Liver (tissue), 9 donors: ENCODE data around the gene NKAPL. TPM values are rescaled to one million over a fixed set of nuclear protein-coding genes. Genes with fewer than 3 reads are reported as not detected.

ENCODE experiments used
- DNase-seq: peaks from one replicate; pipeline ENCODE4 v3.0.0-alpha.2; 2017; ENCODE audit warnings: low spot score
- H3K27ac ChIP-seq, 2 donors: one replicate each; pipeline ENCODE4 v1.7.0; 2013; ENCODE audit warnings: inconsistent platforms in 2 of 2, low read length in 2 of 2, control low read depth in 1 of 2, low read depth in 1 of 2, mild to moderate bottlenecking in 1 of 2
- H3K27me3 ChIP-seq, 4 donors: one replicate each; pipeline versions ENCODE4 v1.6.1 to v1.7.0; 2013; ENCODE audit warnings: low read length in 3 of 4, inconsistent platforms in 1 of 4, mild to moderate bottlenecking in 1 of 4, moderate library complexity in 1 of 4; ENCODE audit not compliant: control insufficient read depth in 4 of 4, insufficient read depth in 4 of 4
- H3K36me3 ChIP-seq, 4 donors: one replicate each; pipeline versions ENCODE4 v1.6.1 to v1.7.0; 2013; ENCODE audit warnings: low read length in 3 of 4, mild to moderate bottlenecking in 3 of 4, low read depth in 1 of 4, moderate library complexity in 1 of 4; ENCODE audit not compliant: control insufficient read depth in 4 of 4, insufficient read depth in 3 of 4
- H3K4me1 ChIP-seq, 4 donors: one replicate each; pipeline versions ENCODE4 v1.6.1 to v1.7.0; 2013; ENCODE audit warnings: low read length in 3 of 4, mild to moderate bottlenecking in 3 of 4, moderate library complexity in 1 of 4; ENCODE audit not compliant: control insufficient read depth in 4 of 4, insufficient read depth in 4 of 4
- H3K4me3 ChIP-seq, 3 donors: one replicate each; pipeline versions ENCODE4 v1.6.1 to v1.7.0; 2013; ENCODE audit warnings: low read length in 3 of 3, control low read depth in 1 of 3, low read depth in 1 of 3, mild to moderate bottlenecking in 1 of 3
- H3K9ac ChIP-seq, 2 donors: one replicate each; pipeline ENCODE4 v1.7.0; 2013; ENCODE audit warnings: low read length in 2 of 2, mild to moderate bottlenecking in 2 of 2, moderate library complexity in 2 of 2, control low read depth in 1 of 2, low read depth in 1 of 2
- H3K9me3 ChIP-seq, 4 donors: one replicate each; pipeline versions ENCODE4 v1.6.1 to v1.7.0; 2013; ENCODE audit warnings: low read length in 3 of 4; ENCODE audit not compliant: control insufficient read depth in 4 of 4
- EGR1 ChIP-seq, 2 donors: IDR thresholded peaks; 2 replicates each; pipeline ENCODE4 v1.6.1; 2016 to 2018; ENCODE audit warnings: antibody characterized with exemption in 2 of 2, low read depth in 2 of 2
- FOXA2 ChIP-seq: IDR thresholded peaks from 2 replicates; pipeline ENCODE4 v1.6.1; 2016; ENCODE audit warnings: antibody characterized with exemption
- GABPA ChIP-seq, 2 donors: IDR thresholded peaks in 1 of 2; conservative IDR thresholded peaks in 1 of 2; 2 replicates each; pipeline ENCODE4 v1.6.1; 2016; ENCODE audit warnings: antibody characterized with exemption in 2 of 2, mild to moderate bottlenecking in 1 of 2, moderate library complexity in 1 of 2
- HNF4A ChIP-seq, 2 donors: conservative IDR thresholded peaks; 2 replicates each; pipeline ENCODE4 v1.6.1; 2016; ENCODE audit warnings: antibody characterized with exemption in 2 of 2, mild to moderate bottlenecking in 2 of 2
- HNF4G ChIP-seq: IDR thresholded peaks from 2 replicates; pipeline ENCODE4 v1.6.1; 2016; ENCODE audit warnings: antibody characterized with exemption
- JUND ChIP-seq, 2 donors: IDR thresholded peaks; 2 replicates each; pipeline ENCODE4 v1.6.1; 2016; ENCODE audit warnings: antibody characterized with exemption in 2 of 2
- NR2F2 ChIP-seq: IDR thresholded peaks from 2 replicates; pipeline ENCODE4 v1.6.1; 2016; ENCODE audit warnings: antibody characterized with exemption
- RAD21 ChIP-seq, 2 donors: IDR thresholded peaks; 2 replicates each; pipeline ENCODE4 v1.6.1; 2016; ENCODE audit warnings: antibody characterized with exemption in 2 of 2, mild to moderate bottlenecking in 2 of 2
- REST ChIP-seq: IDR thresholded peaks from 2 replicates; pipeline ENCODE4 v1.6.1; 2016; ENCODE audit warnings: antibody characterized with exemption, mild to moderate bottlenecking
- SP1 ChIP-seq: IDR thresholded peaks from 2 replicates; pipeline ENCODE4 v1.6.1; 2018; ENCODE audit warnings: antibody characterized with exemption, mild to moderate bottlenecking
- YY1 ChIP-seq: IDR thresholded peaks from 2 replicates; pipeline ENCODE4 v1.6.1; 2016; ENCODE audit warnings: antibody characterized with exemption, mild to moderate bottlenecking
- ZBTB33 ChIP-seq: IDR thresholded peaks from 2 replicates; pipeline ENCODE4 v1.6.1; 2016; ENCODE audit warnings: antibody characterized with exemption
- WGBS: extraction: QIAGEN DNeasy Blood & Tissue Kit; methylation state at CpG from one replicate; pipeline ENCODE4 v1.1.7; 2013; 5-methylcytosine and 5-hydroxymethylcytosine counted together
- polyA plus RNA-seq, 2 donors: library from polyadenylated mRNA; stranded (reverse) in 1 of 2; unstranded in 1 of 2; fragments of 200-250 nt in 1 of 2; fragments of >200 nt in 1 of 2; fragmentation: Nextera tagmentation in 1 of 2; extraction: Ambion mirVana in 1 of 2; gene quantifications; one replicate each; pipeline versions ENCODE4 v1.2.1 to v1.2.3, GENCODE V29; 2013 to 2015
- total RNA-seq, 2 donors: library from RNA; depleted of rRNA; stranded (reverse); fragments of >200 nt; gene quantifications; one replicate each; pipeline ENCODE4 v1.2.3, GENCODE V29; 2014
- TF ChIP-seq, protein P1 (sequence below): fragments of 150-350 bp; IDR thresholded peaks from 2 replicates; pipeline ENCODE4 v1.5.1; 2017; ENCODE audit warnings: improper control_type of control experiment, low read depth, low read length; ENCODE audit not compliant: missing input control
- TF ChIP-seq, protein P2 (sequence below): IDR thresholded peaks from 2 replicates; pipeline ENCODE4 v1.6.1; 2016; ENCODE audit warnings: antibody characterized with exemption
- TF ChIP-seq, protein P3 (sequence below): IDR thresholded peaks from 2 replicates; pipeline ENCODE4 v1.6.1; 2016; ENCODE audit warnings: antibody characterized with exemption
- donor health status: healthy.
- donor health status: healthy.
- donor health status: healthy.
- donor health status: healthy.
- donor health status: healthy.

Gene NKAPL
- total and polyA plus RNA-seq, 4 donors: 0.22 to 0.61 (median 0.57) TPM

GRCh38 chr6:28251661-28252008 is 7.5 kb upstream of the NKAPL start:
- H3K4me3 ChIP-seq: peak overlapping the region; percentile 68 to 84 (median 75)
- DNase-seq: peak; percentile 39
- under 1% methylated on average over 25 of the region's 25 CpGs for WGBS
- peaks cover 0 to 23% (median 14%) of the 10 kb centered on the region in 4 donors for H3K4me1 ChIP-seq
- H3K36me3 ChIP-seq: peaks cover 0 to 20% (median 8%) of the 10 kb centered on the region in 4 donors
- H3K27ac ChIP-seq: no peak overlapping the region
- no peaks in the 10 kb centered on the region for H3K27me3 ChIP-seq
- H3K9me3 ChIP-seq: no peaks in the 10 kb centered on the region
- H3K9ac ChIP-seq: peak overlapping the region; percentile 48 to 64
- no peak for TF ChIP-seq EGR1 (IDR thresholded peaks at IDR 0.05; ENCODE audit: low read depth in 2 of 2)
- no peak for TF ChIP-seq NR2F2
- TF ChIP-seq, protein P1, sequence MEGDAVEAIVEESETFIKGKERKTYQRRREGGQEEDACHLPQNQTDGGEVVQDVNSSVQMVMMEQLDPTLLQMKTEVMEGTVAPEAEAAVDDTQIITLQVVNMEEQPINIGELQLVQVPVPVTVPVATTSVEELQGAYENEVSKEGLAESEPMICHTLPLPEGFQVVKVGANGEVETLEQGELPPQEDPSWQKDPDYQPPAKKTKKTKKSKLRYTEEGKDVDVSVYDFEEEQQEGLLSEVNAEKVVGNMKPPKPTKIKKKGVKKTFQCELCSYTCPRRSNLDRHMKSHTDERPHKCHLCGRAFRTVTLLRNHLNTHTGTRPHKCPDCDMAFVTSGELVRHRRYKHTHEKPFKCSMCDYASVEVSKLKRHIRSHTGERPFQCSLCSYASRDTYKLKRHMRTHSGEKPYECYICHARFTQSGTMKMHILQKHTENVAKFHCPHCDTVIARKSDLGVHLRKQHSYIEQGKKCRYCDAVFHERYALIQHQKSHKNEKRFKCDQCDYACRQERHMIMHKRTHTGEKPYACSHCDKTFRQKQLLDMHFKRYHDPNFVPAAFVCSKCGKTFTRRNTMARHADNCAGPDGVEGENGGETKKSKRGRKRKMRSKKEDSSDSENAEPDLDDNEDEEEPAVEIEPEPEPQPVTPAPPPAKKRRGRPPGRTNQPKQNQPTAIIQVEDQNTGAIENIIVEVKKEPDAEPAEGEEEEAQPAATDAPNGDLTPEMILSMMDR: no peak
- no peak for TF ChIP-seq JUND (IDR thresholded peaks at IDR 0.05)
- TF ChIP-seq HNF4G: no peak
- no peak for TF ChIP-seq REST
- TF ChIP-seq, protein P2, sequence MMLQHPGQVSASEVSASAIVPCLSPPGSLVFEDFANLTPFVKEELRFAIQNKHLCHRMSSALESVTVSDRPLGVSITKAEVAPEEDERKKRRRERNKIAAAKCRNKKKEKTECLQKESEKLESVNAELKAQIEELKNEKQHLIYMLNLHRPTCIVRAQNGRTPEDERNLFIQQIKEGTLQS: no peak
- TF ChIP-seq ZBTB33: no peak
- TF ChIP-seq HNF4A (conservative IDR thresholded peaks at IDR 0.05): no peak
- TF ChIP-seq YY1: no peak
- TF ChIP-seq GABPA (IDR thresholded peaks at IDR 0.05 in 1 of 2, conservative IDR thresholded peaks at IDR 0.05 in 1 of 2): no peak
- TF ChIP-seq RAD21 (IDR thresholded peaks at IDR 0.05): no peak
- TF ChIP-seq SP1: no peak

GRCh38 chr6:28252009-28252975 is 6.8 kb upstream of the NKAPL start, which contains the start of gene ZKSCAN4:
ZKSCAN4 (minus strand) TSS chr6:28252269; CDS start chr6:28251980, 289 bp downstream.
- no peaks in the 10 kb centered on the region for H3K9me3 ChIP-seq
- no peak within 1 kb of the TSS for H3K27ac ChIP-seq
- peak within 1 kb of the TSS; percentile 68 to 84 (median 75) for H3K4me3 ChIP-seq
- WGBS: 10% methylated on average over 14 of the region's 14 CpGs
- peak within 1 kb of the TSS; percentile 48 to 64 for H3K9ac ChIP-seq
- peaks cover 0 to 15% (median 7%) of the 10 kb centered on the region in 4 donors for H3K36me3 ChIP-seq
- peak; percentile 83 for DNase-seq
- no peaks in the 10 kb centered on the region for H3K27me3 ChIP-seq
- peaks cover 0 to 23% (median 14%) of the 10 kb centered on the region in 4 donors for H3K4me1 ChIP-seq
- TF ChIP-seq YY1 (peak; percentile 66), FOXA2 (no peak), HNF4A (conservative IDR thresholded peaks at IDR 0.05) (peak; percentile 33 to 40), GABPA (IDR thresholded peaks at IDR 0.05 in 1 of 2, conservative IDR thresholded peaks at IDR 0.05 in 1 of 2) (peak; percentile 99), NR2F2 (no peak), EGR1 (IDR thresholded peaks at IDR 0.05; ENCODE audit: low read depth in 2 of 2) (peak; percentile 65 to 68), REST (no peak), RAD21 (IDR thresholded peaks at IDR 0.05) (peak; percentile 62 to 71)
- TF ChIP-seq, protein P1: no peak
- TF ChIP-seq, protein P3, sequence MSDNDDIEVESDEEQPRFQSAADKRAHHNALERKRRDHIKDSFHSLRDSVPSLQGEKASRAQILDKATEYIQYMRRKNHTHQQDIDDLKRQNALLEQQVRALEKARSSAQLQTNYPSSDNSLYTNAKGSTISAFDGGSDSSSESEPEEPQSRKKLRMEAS: peak; percentile 87
